Measurements from ENCODE around the gene CSRNP2.

- TF ChIP-seq CTCF (IDR thresholded peaks at IDR 0.05), result no peak
- TF ChIP-seq POLR2A (IDR thresholded peaks at IDR 0.05), result no peak
- no peak for TF ChIP-seq EP300 (IDR thresholded peaks at IDR 0.05)
These were observed 13.4 kb downstream of the CSRNP2 start for GRCh38 chr12:51070004-51070403.
